WERI-Rb-1 (cell line): ENCODE data around the gene SLC3A2.

ENCODE experiments used
- DNase-seq: peaks from one replicate; pipeline ENCODE4 v3.0.0-alpha.2; 2020
- H3K27ac ChIP-seq: fragments of 250-450 bp; sonication (Bioruptor Pico); 2 replicates; pipeline ENCODE4 v1.5.1; 2020; ENCODE audit warnings: mild to moderate bottlenecking, moderate library complexity
- H3K27me3 ChIP-seq: fragments of 250-450 bp; sonication (Bioruptor Pico); 2 replicates; pipeline ENCODE4 v1.5.1; 2021; ENCODE audit warnings: mild to moderate bottlenecking, low read depth, moderate library complexity; ENCODE audit not compliant: insufficient read depth, severe bottlenecking
- H3K36me3 ChIP-seq: fragments of 250-450 bp; sonication (Bioruptor Pico); 2 replicates; pipeline ENCODE4 v1.5.1; 2020; ENCODE audit warnings: mild to moderate bottlenecking, moderate library complexity
- H3K4me3 ChIP-seq: 2 replicates; pipeline ENCODE4 v1.5.1; 2011; ENCODE audit warnings: low read depth, mild to moderate bottlenecking, control low read depth, low read length
- H3K9me3 ChIP-seq: fragments of 250-450 bp; sonication (Bioruptor Pico); 2 replicates; pipeline ENCODE4 v1.5.1; 2021; ENCODE audit warnings: mild to moderate bottlenecking, moderate library complexity; ENCODE audit not compliant: severe bottlenecking
- CTCF ChIP-seq: IDR thresholded peaks from 2 replicates; pipeline ENCODE4 v1.5.1; 2011; ENCODE audit warnings: low read depth, mild to moderate bottlenecking, control low read depth, inconsistent platforms, low read length

Gene SLC3A2

GRCh38 chr11:62928011-62928410 is 47.3 kb downstream of the SLC3A2 start:
- Histone ChIP-seq H3K27me3 (no peaks in the 10 kb centered on the region), H3K4me3 (no peak overlapping the region), H3K9me3 (no peaks in the 10 kb centered on the region), H3K27ac (peak overlapping the region; percentile 22; the same call in 1 of the 2 replicates), H3K36me3 (no peaks in the 10 kb centered on the region)
- TF ChIP-seq CTCF = no peak
- peak; percentile 86 for DNase-seq

GRCh38 chr11:62930157-62930556 is 49.5 kb downstream of the SLC3A2 start:
- Histone ChIP-seq H3K27ac (no peak overlapping the region), H3K4me3 (no peak overlapping the region), H3K9me3 (no peaks in the 10 kb centered on the region), H3K36me3 (no peaks in the 10 kb centered on the region), H3K27me3 (no peaks in the 10 kb centered on the region)
- no peak for TF ChIP-seq CTCF
- no peak for DNase-seq

- Histone ChIP-seq H3K9me3 (no peaks in the 10 kb centered on the region), H3K36me3 (no peaks in the 10 kb centered on the region), H3K27ac (no peak overlapping the region), H3K4me3 (no peak overlapping the region), H3K27me3 (no peaks in the 10 kb centered on the region)
- no peak for TF ChIP-seq CTCF
- DNase-seq = no peak
Measured at GRCh38 chr11:62930666-62931065, 50.0 kb downstream of the SLC3A2 start.

GRCh38 chr11:62931499-62932278 is 51.0 kb downstream of the SLC3A2 start:
- Histone ChIP-seq H3K4me3 (no peak overlapping the region), H3K36me3 (no peaks in the 10 kb centered on the region), H3K27me3 (no peaks in the 10 kb centered on the region), H3K9me3 (no peaks in the 10 kb centered on the region), H3K27ac (no peak overlapping the region)
- DNase-seq = peak; percentile 41
- TF ChIP-seq CTCF = 0 out of 2 replicates have a peak, but pooled peaks have one; percentile 8

- TF ChIP-seq CTCF = no peak
- Histone ChIP-seq H3K36me3 (no peaks in the 10 kb centered on the region), H3K4me3 (no peak overlapping the region), H3K27me3 (no peaks in the 10 kb centered on the region), H3K9me3 (no peaks in the 10 kb centered on the region), H3K27ac (no peak overlapping the region)
- DNase-seq = no peak
Measured at GRCh38 chr11:62933285-62933684, 52.6 kb downstream of the SLC3A2 start.
